GM12878 (cell line): ENCODE data around the gene PHLDA2. TPM values are rescaled to one million over a fixed set of nuclear protein-coding genes. Genes with fewer than 3 reads are reported as not detected.

ENCODE experiments used
- ATAC-seq: fragments of 200-7000 bp; cut with Tn5 transposase; 3 replicates; pipeline ENCODE4 v1.9.1; 2020; ENCODE audit warnings: mild to moderate bottlenecking, moderate library complexity
- BruUV-seq: library from RNA; stranded (reverse); fragments of 400-500 nt; replicated peaks from 2 replicates; lab custom pipeline; 2021; lab: Mats Ljungman, UMichigan
- CTCF ChIA-PET: fragments of 300-600 bp; sonication (Branson Sonifier 250); formaldehyde crosslinking; extraction: SDS; loops from one replicate; lab custom pipeline; 2021; ENCODE audit warnings: inconsistent platforms; lab: Yijun Ruan, JAX
- POLR2A ChIA-PET: fragments of 350-600 bp; formaldehyde crosslinking; extraction: SDS; loops from one replicate; lab custom pipeline; 2021; ENCODE audit warnings: inconsistent platforms; lab: Charles Lee
- RAD21 ChIA-PET: fragments of 300-600 bp; sonication (Branson Sonifier 250); formaldehyde crosslinking; loops from one replicate; lab custom pipeline; 2023; ENCODE audit warnings: antibody characterized with exemption; ENCODE audit not compliant: unreplicated experiment; lab: Charles Lee
- SMC1A ChIA-PET: fragments of 300-600 bp; sonication (Branson Sonifier 250); formaldehyde crosslinking; loops from one replicate; lab custom pipeline; 2023; ENCODE audit not compliant: unreplicated experiment, uncharacterized antibody; lab: Charles Lee
- DNase-seq: peaks from one replicate; pipeline ENCODE4 v3.0.0-alpha.2; 2011; ENCODE audit warnings: low read depth, low spot score
- FAIRE-seq: peaks from 3 replicates; lab custom pipeline; 2011; peaks lifted over from hg19 to GRCh38; lab: Jason Lieb, UNC
- H2AFZ ChIP-seq: 2 replicates; pipeline ENCODE4 v1.6.0; 2011; ENCODE audit warnings: low read depth, low read length, control low read depth; ENCODE audit not compliant: control insufficient read depth
- H3K27ac ChIP-seq: 2 replicates; pipeline ENCODE4 v1.5.1; 2011; ENCODE audit warnings: control low read depth; ENCODE audit not compliant: control insufficient read depth, insufficient read depth
- H3K27me3 ChIP-seq, 2 experiments: replicated peaks in 1 of 2; 2 replicates each; pipeline versions ENCODE4 v1.6.0 to v1.6.1; 2011; ENCODE audit warnings: low read length in 1 of 2; ENCODE audit not compliant: control insufficient read depth in 2 of 2, insufficient read depth in 2 of 2
- H3K36me3 ChIP-seq, 2 experiments: 2 replicates each; pipeline ENCODE4 v1.5.1; 2011; ENCODE audit warnings: low read length in 1 of 2; ENCODE audit not compliant: control insufficient read depth in 2 of 2, insufficient read depth in 2 of 2
- H3K4me1 ChIP-seq: 2 replicates; pipeline ENCODE4 v1.6.1; 2011; ENCODE audit warnings: mild to moderate bottlenecking, low read length, moderate library complexity, mixed read lengths; ENCODE audit not compliant: control insufficient read depth, insufficient read depth
- H3K4me2 ChIP-seq: 2 replicates; pipeline ENCODE4 v1.6.0; 2011; ENCODE audit warnings: control low read depth; ENCODE audit not compliant: control insufficient read depth, insufficient read depth
- H3K4me3 ChIP-seq: fragments of 200-600 bp; sonication (generic); 2 replicates; pipeline ENCODE4 v1.5.1; 2016
- H3K79me2 ChIP-seq: 2 replicates; pipeline ENCODE4 v1.6.0; 2011; ENCODE audit warnings: low read length; ENCODE audit not compliant: control insufficient read depth, insufficient read depth
- H3K9ac ChIP-seq: 2 replicates; pipeline ENCODE4 v1.8.0; 2011; ENCODE audit warnings: low read length, control low read depth, mixed read lengths; ENCODE audit not compliant: control insufficient read depth, insufficient read depth
- H3K9me3 ChIP-seq: replicated peaks from 3 replicates; pipeline ENCODE4 v1.5.1; 2011; ENCODE audit warnings: mild to moderate bottlenecking, low read length; ENCODE audit not compliant: control insufficient read depth, insufficient read depth
- H4K20me1 ChIP-seq: 2 replicates; pipeline ENCODE4 v1.6.0; 2011; ENCODE audit not compliant: control insufficient read depth, insufficient read depth
- HDGF ChIP-seq: fragments of 450-650 bp; IDR thresholded peaks from 2 replicates; pipeline ENCODE4 v1.6.1; 2016; ENCODE audit warnings: antibody characterized with exemption
- KLF5 ChIP-seq: fragments of 450-650 bp; IDR thresholded peaks from 2 replicates; pipeline ENCODE4 v1.6.1; 2014; ENCODE audit warnings: mild to moderate bottlenecking; ENCODE audit not compliant: partially characterized antibody
- MTA2 ChIP-seq: fragments of 450-650 bp; IDR thresholded peaks from 2 replicates; pipeline ENCODE4 v1.6.1; 2016; ENCODE audit warnings: low read depth, mild to moderate bottlenecking, moderate library complexity
- POLR2A ChIP-seq: IDR thresholded peaks from 2 replicates; pipeline ENCODE4 v1.6.1; 2011; ENCODE audit warnings: low read depth, mild to moderate bottlenecking, low read length
- SIN3A ChIP-seq: IDR thresholded peaks from 2 replicates; pipeline ENCODE4 v1.6.1; 2012; ENCODE audit warnings: low read depth, low read length, improper control_type of control experiment
- SMAD5 ChIP-seq: IDR thresholded peaks from 2 replicates; pipeline ENCODE4 v1.6.1; 2016; ENCODE audit warnings: antibody characterized with exemption, low read depth
- ZNF207 ChIP-seq: fragments of 450-650 bp; IDR thresholded peaks from 2 replicates; pipeline ENCODE4 v1.6.1; 2014; ENCODE audit warnings: antibody characterized with exemption, mild to moderate bottlenecking, borderline replicate concordance
- WGBS: methylation state at CpG from one replicate; pipeline ENCODE4 v1.1.6; 2016; ENCODE audit warnings: low lambda C conversion rate; ENCODE audit not compliant: insufficient replicate concordance, insufficient coverage; ENCODE audit errors: missing lambda C conversion rate; 5-methylcytosine and 5-hydroxymethylcytosine counted together
- in situ Hi-C: fragments of 300-500 bp; cut with MboI; formaldehyde crosslinking; loops from 9 replicates; pipeline ENCODE4 v1.14.3; 2018; ENCODE audit warnings: mixed read lengths
- intact Hi-C: fragments of 100-400 bp; cut with micrococcal nuclease; formaldehyde crosslinking; loops from one replicate; pipeline ENCODE4 v1.14.2; 2022; ENCODE audit not compliant: unreplicated experiment
- polyA plus RNA-seq, 11 experiments: library from polyadenylated mRNA; depleted of rRNA in 4 of 11; unstranded in 6 of 11; stranded (reverse) in 5 of 11; fragments of >200 nt; fragmentation: Nextera tagmentation in 4 of 11; fragmentation: Illumina TruSeq in 1 of 11; extraction: Ambion mirVana in 4 of 11; extraction: Trizol in 1 of 11; gene quantifications; 1 replicate in 1 of 11; 2 replicates in 10 of 11; pipeline versions ENCODE4 v1.2.1 to v1.2.3, GENCODE V29; 2011 to 2016; ENCODE audit warnings: inconsistent platforms in 2 of 11, missing spikeins in 2 of 11, low read depth in 1 of 11
- total RNA-seq, 4 experiments: library from RNA; depleted of rRNA in 3 of 4; stranded (reverse); fragments of >200 nt in 3 of 4; fragmentation: Illumina TruSeq in 1 of 4; extraction: Trizol in 1 of 4; gene quantifications; 2 replicates each; pipeline versions ENCODE4 v1.2.1 to v1.2.3, GENCODE V29; 2013 to 2021
- TF ChIP-seq, protein P1 (sequence below): fragments of 450-650 bp; IDR thresholded peaks from 2 replicates; pipeline ENCODE4 v1.6.1; 2017; ENCODE audit warnings: mild to moderate bottlenecking, moderate library complexity
- TF ChIP-seq, protein P2 (sequence below): fragments of 450-650 bp; formaldehyde crosslinking; IDR thresholded peaks from 2 replicates; pipeline ENCODE4 v1.4.0; 2020; ENCODE audit warnings: mild to moderate bottlenecking, moderate library complexity

The PHLDA2 gene
- total and polyA plus RNA-seq, 10 of the 15 experiments (the other 5 are each of a cell fraction or from before 2014, with no cell fraction given), result 0.15 to 0.49 (median 0.16) TPM; not detected in 7

DNA sequence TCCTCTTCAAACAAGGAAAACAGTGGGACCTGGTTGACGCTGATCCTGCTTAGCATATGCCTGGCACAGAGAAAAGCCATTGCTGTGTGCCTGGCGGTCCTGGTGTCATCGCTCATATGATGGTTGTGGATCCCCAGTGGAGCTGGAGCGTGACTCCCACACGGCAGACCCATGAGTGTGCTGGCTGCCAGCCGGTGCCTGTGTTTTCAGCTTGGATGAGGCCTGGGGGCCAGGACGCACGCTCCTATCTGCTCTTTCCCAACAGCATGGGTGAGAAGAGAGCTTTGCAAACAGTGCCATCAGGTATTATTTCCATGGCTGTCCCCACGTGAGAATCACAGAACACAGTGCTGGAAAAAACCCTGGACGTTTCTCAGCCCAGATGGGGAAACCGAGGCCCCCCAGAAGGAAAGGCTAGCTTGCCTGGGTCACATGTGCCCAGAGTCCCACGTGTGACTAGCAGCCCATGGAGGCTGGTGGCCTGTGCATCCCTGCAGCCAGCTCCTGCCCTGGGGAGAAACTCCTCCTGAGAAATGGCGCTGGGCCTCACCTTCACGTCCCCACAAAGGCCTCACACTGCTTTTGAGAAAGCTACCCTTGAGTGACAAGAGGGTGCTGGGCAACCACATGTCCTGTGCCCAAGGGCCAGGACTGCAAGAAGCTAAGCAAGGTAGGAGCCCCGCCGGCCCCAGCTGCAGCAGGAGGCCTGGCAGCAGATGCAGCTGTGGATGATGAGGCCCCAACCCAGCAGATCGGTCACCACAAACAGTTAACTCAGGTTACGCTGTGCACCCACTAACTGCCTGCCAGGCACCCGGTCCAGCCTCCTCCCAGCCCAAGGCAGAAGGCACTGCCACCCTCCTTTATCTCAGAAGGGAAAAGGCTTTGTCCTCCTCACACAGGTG lies 47.9 kb downstream of the PHLDA2 start:
- H3K4me1 ChIP-seq, result peaks cover 5% of the 10 kb centered on the region
- no peaks in the 10 kb centered on the region for H3K79me2 ChIP-seq
- CTCF ChIA-PET, result interaction anchor here (0.6 to 1.0 kb wide), 4 partner anchors 12 to 576 kb away, joined by 3 read pairs; no protein-coding TSS in a partner anchor
- intact Hi-C loops, result no loop called here
- no TSS peak for BruUV-seq
- H3K9me3 ChIP-seq, result no peaks in the 10 kb centered on the region; the same call in 2 of the 3 replicates
- TF ChIP-seq SIN3A, result no peak
- TF ChIP-seq KLF5, result no peak
- no peak for TF ChIP-seq SMAD5
- TF ChIP-seq HDGF, result no peak
- TF ChIP-seq POLR2A, result no peak
- TF ChIP-seq, protein P1, sequence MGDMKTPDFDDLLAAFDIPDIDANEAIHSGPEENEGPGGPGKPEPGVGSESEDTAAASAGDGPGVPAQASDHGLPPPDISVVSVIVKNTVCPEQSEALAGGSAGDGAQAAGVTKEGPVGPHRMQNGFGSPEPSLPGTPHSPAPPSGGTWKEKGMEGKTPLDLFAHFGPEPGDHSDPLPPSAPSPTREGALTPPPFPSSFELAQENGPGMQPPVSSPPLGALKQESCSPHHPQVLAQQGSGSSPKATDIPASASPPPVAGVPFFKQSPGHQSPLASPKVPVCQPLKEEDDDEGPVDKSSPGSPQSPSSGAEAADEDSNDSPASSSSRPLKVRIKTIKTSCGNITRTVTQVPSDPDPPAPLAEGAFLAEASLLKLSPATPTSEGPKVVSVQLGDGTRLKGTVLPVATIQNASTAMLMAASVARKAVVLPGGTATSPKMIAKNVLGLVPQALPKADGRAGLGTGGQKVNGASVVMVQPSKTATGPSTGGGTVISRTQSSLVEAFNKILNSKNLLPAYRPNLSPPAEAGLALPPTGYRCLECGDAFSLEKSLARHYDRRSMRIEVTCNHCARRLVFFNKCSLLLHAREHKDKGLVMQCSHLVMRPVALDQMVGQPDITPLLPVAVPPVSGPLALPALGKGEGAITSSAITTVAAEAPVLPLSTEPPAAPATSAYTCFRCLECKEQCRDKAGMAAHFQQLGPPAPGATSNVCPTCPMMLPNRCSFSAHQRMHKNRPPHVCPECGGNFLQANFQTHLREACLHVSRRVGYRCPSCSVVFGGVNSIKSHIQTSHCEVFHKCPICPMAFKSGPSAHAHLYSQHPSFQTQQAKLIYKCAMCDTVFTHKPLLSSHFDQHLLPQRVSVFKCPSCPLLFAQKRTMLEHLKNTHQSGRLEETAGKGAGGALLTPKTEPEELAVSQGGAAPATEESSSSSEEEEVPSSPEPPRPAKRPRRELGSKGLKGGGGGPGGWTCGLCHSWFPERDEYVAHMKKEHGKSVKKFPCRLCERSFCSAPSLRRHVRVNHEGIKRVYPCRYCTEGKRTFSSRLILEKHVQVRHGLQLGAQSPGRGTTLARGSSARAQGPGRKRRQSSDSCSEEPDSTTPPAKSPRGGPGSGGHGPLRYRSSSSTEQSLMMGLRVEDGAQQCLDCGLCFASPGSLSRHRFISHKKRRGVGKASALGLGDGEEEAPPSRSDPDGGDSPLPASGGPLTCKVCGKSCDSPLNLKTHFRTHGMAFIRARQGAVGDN, result no peak
- TF ChIP-seq MTA2, result no peak
- no peak for TF ChIP-seq ZNF207
- TF ChIP-seq, protein P2, sequence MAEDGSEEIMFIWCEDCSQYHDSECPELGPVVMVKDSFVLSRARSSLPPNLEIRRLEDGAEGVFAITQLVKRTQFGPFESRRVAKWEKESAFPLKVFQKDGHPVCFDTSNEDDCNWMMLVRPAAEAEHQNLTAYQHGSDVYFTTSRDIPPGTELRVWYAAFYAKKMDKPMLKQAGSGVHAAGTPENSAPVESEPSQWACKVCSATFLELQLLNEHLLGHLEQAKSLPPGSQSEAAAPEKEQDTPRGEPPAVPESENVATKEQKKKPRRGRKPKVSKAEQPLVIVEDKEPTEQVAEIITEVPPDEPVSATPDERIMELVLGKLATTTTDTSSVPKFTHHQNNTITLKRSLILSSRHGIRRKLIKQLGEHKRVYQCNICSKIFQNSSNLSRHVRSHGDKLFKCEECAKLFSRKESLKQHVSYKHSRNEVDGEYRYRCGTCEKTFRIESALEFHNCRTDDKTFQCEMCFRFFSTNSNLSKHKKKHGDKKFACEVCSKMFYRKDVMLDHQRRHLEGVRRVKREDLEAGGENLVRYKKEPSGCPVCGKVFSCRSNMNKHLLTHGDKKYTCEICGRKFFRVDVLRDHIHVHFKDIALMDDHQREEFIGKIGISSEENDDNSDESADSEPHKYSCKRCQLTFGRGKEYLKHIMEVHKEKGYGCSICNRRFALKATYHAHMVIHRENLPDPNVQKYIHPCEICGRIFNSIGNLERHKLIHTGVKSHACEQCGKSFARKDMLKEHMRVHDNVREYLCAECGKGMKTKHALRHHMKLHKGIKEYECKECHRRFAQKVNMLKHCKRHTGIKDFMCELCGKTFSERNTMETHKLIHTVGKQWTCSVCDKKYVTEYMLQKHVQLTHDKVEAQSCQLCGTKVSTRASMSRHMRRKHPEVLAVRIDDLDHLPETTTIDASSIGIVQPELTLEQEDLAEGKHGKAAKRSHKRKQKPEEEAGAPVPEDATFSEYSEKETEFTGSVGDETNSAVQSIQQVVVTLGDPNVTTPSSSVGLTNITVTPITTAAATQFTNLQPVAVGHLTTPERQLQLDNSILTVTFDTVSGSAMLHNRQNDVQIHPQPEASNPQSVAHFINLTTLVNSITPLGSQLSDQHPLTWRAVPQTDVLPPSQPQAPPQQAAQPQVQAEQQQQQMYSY (CRISPR knock-in tag), result no peak
- H3K27ac ChIP-seq, result no peak overlapping the region
- H3K9ac ChIP-seq, result no peak overlapping the region
- H2AFZ ChIP-seq, result no peak overlapping the region
- no peak overlapping the region for H3K4me3 ChIP-seq
- peaks cover 7 to 9% of the 10 kb centered on the region in 2 experiments; a peak in 3 of 4 replicates for H3K27me3 ChIP-seq
- SMC1A ChIA-PET, result no interaction called here
- 27% methylated on average over 19 of the region's 19 CpGs for WGBS
- in situ Hi-C loops, result no loop called here
- no peak for ATAC-seq
- FAIRE-seq, result no peak
- no peaks in the 10 kb centered on the region for H3K36me3 ChIP-seq
- H4K20me1 ChIP-seq, result no peaks in the 10 kb centered on the region
- RAD21 ChIA-PET, result no interaction called here
- no peak for DNase-seq
- POLR2A ChIA-PET, result no interaction called here
- H3K4me2 ChIP-seq, result no peak overlapping the region
